ENCODE results near the gene INIP.

Gene INIP

GRCh38 chr9:112719241-112719691 is 1.3 kb upstream of the INIP start:
- Histone ChIP-seq H3K36me3 (ENCODE audit: insufficient read depth, low read length) (no peaks in the 10 kb centered on the region), H4K20me1 (ENCODE audit: insufficient read depth, low read length, poor library complexity, severe bottlenecking) (peaks cover 16% of the 10 kb centered on the region), H3F3A (ENCODE audit: low read depth) (0 out of 2 replicates have a peak, but pooled peaks cover 2% of the 10 kb centered on the region), H3K9ac (ENCODE audit: low read depth, low read length, poor library complexity, severe bottlenecking) (no peak overlapping the region), H3K9me2 (replicated peaks; ENCODE audit: low read depth, low read length) (no peaks in the 10 kb centered on the region), H3K9me3 (ENCODE audit: insufficient read depth, low read depth, low read length) (no peaks in the 10 kb centered on the region), H3K27me3 (ENCODE audit: insufficient read depth, low read length, poor library complexity, severe bottlenecking) (no peaks in the 10 kb centered on the region), H3K4me3 (ENCODE audit: low read length, poor library complexity, severe bottlenecking) (no peak overlapping the region), H3K79me2 (ENCODE audit: insufficient read depth, low read length) (peaks cover 25% of the 10 kb centered on the region), H3K4me1 (ENCODE audit: insufficient read depth, low read length, poor library complexity, severe bottlenecking) (peaks cover 21% of the 10 kb centered on the region), H3K4me2 (ENCODE audit: low read depth, low read length, poor library complexity, severe bottlenecking) (no peak overlapping the region), H2AFZ (ENCODE audit: low read length) (no peak overlapping the region)
- TF ChIP-seq EZH2phosphoT487 (IDR thresholded peaks at IDR 0.05; ENCODE audit: borderline replicate concordance), result no peak
- TF ChIP-seq CTCF (conservative IDR thresholded peaks at IDR 0.05; ENCODE audit: low read length), result no peak

DNA sequence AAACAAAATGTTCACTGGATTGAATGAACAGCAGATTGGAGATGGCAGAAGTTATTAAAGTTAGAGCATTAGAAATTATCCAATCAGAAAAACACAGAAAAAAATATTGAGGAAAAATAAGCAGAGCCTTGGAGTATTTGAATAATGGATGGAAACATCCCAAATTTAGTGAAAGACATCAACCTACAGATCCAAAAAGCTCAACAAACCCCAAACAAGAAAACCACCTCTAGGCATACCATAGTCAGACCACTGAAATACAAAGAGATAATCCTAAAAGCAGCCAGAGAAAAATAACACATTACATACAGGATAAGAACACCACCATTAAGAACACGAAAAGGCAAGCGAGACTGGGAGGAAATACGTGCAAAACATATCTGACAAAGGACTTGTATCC is 5.2 kb downstream of the INIP start:
- Histone ChIP-seq H3K79me2 (ENCODE audit: insufficient read depth, low read length) (peaks cover 82% of the 10 kb centered on the region), H3F3A (ENCODE audit: low read depth) (0 out of 2 replicates have a peak, but pooled peaks cover 2% of the 10 kb centered on the region), H3K9ac (ENCODE audit: low read depth, low read length, poor library complexity, severe bottlenecking) (no peak overlapping the region), H2AFZ (ENCODE audit: low read length) (no peak overlapping the region), H3K9me3 (ENCODE audit: insufficient read depth, low read depth, low read length) (0 out of 2 replicates have a peak, but pooled peaks cover 3% of the 10 kb centered on the region), H3K4me2 (ENCODE audit: low read depth, low read length, poor library complexity, severe bottlenecking) (peak overlapping the region; percentile 30), H3K36me3 (ENCODE audit: insufficient read depth, low read length) (no peaks in the 10 kb centered on the region; the same call in 1 of the 2 replicates), H3K4me1 (ENCODE audit: insufficient read depth, low read length, poor library complexity, severe bottlenecking) (peaks cover 31% of the 10 kb centered on the region), H3K27me3 (ENCODE audit: insufficient read depth, low read length, poor library complexity, severe bottlenecking) (no peaks in the 10 kb centered on the region), H4K20me1 (ENCODE audit: insufficient read depth, low read length, poor library complexity, severe bottlenecking) (peaks cover 41% of the 10 kb centered on the region), H3K9me2 (replicated peaks; ENCODE audit: low read depth, low read length) (no peaks in the 10 kb centered on the region), H3K4me3 (ENCODE audit: low read length, poor library complexity, severe bottlenecking) (no peak overlapping the region)
- TF ChIP-seq CTCF (conservative IDR thresholded peaks at IDR 0.05; ENCODE audit: low read length) (no peak), EZH2phosphoT487 (IDR thresholded peaks at IDR 0.05; ENCODE audit: borderline replicate concordance) (no peak)

DNA sequence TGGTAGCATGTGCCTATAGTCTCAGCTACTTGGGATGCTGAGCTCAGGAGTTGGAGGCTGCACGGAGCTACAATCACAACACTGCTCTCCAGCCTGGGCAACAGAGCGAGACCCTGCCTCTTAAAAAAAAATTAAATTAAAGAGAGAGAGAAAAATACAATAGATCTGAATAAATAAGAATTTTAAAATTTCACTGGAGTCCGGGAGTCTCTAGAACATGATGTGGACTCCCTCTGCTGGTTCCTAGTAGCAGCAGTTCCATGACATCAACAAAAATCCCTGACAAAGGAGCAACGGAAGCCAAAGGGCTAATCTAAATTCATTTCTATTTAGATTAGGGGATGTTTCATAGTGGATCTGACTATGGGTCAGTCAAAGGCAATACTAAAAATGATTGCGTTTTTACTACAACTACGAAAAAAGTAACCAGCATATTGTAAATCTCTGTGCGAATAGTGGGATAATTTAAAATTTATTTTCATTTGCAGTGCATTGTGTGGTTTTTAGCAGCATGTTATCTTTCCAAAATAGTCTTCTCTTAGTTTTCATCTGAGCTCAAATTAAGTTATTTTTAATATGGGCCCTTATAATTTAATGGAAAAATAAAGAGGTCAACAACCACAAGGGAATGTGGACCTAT is 6.7 kb downstream of the INIP start:
- Histone ChIP-seq H3K79me2 (ENCODE audit: insufficient read depth, low read length) (peaks cover 71% of the 10 kb centered on the region), H3K4me3 (ENCODE audit: low read length, poor library complexity, severe bottlenecking) (no peak overlapping the region)

More for the DNA sequence above, 6.7 kb downstream of the INIP start:
- H3K4me2 ChIP-seq (ENCODE audit: low read depth, low read length, poor library complexity, severe bottlenecking), result peak overlapping the region; percentile 34
- H2AFZ ChIP-seq (ENCODE audit: low read length), result no peak overlapping the region
- peaks cover 20% of the 10 kb centered on the region for H3K4me1 ChIP-seq (ENCODE audit: insufficient read depth, low read length, poor library complexity, severe bottlenecking)
- H4K20me1 ChIP-seq (ENCODE audit: insufficient read depth, low read length, poor library complexity, severe bottlenecking), result peaks cover 36% of the 10 kb centered on the region
- H3K9me3 ChIP-seq (ENCODE audit: insufficient read depth, low read depth, low read length), result 0 out of 2 replicates have a peak, but pooled peaks cover 3% of the 10 kb centered on the region
- H3F3A ChIP-seq (ENCODE audit: low read depth), result no peaks in the 10 kb centered on the region
- H3K9me2 ChIP-seq (replicated peaks; ENCODE audit: low read depth, low read length), result no peaks in the 10 kb centered on the region
- TF ChIP-seq EZH2phosphoT487 (IDR thresholded peaks at IDR 0.05; ENCODE audit: borderline replicate concordance) (no peak), CTCF (conservative IDR thresholded peaks at IDR 0.05; ENCODE audit: low read length) (peak; percentile 63)
- H3K27me3 ChIP-seq (ENCODE audit: insufficient read depth, low read length, poor library complexity, severe bottlenecking), result no peaks in the 10 kb centered on the region
- no peaks in the 10 kb centered on the region; the same call in 1 of the 2 replicates for H3K36me3 ChIP-seq (ENCODE audit: insufficient read depth, low read length)
- H3K9ac ChIP-seq (ENCODE audit: low read depth, low read length, poor library complexity, severe bottlenecking), result no peak overlapping the region
